Measurements from ENCODE around the gene TRIM45. TPM values are rescaled to one million over a fixed set of nuclear protein-coding genes. Genes with fewer than 3 reads are reported as not detected.

TRIM45 gene
- total and polyA plus RNA-seq, 5 experiments from 2014 or later = 0.14 to 0.19 TPM; not detected in 3

GRCh38 chr1:117061986-117062415, 59.5 kb downstream of the TRIM45 start:
- H3K4me3 Mint-ChIP-seq = peak overlapping the region in 4 of 10 donors; percentile 23 to 54 (median 41)
- peaks cover 11 to 44% (median 25%) of the 10 kb centered on the region in 4 donors for H3K4me1 Mint-ChIP-seq
- H3K9me3 Mint-ChIP-seq = no peaks in the 10 kb centered on the region
- POLR2A ChIA-PET = no interaction called here
- no peaks in the 10 kb centered on the region for H3K27me3 Mint-ChIP-seq
- H3K36me3 Mint-ChIP-seq = peaks cover 5 to 42% (median 26%) of the 10 kb centered on the region in 3 donors
- no peak for DNase-seq
- no peak overlapping the region for H3K27ac Mint-ChIP-seq
- no peak for ATAC-seq

Small RNAs within 50 kb of the gene (microRNA-seq; reads per million reads assigned to microRNA genes)
- gene MIR942 (ENCODE audit: borderline microRNAs expressed) = 38.0 reads per million, percentile 50 among the genes with 10 or more reads in this experiment

Other genes with a start within 250 kb of the TRIM45 start
- under 1 TPM; 0.23 to 0.47 TPM for gene PTGFRN, start 211.8 kb downstream of the TRIM45 start, total RNA-seq
- gene PTGFRN, start 211.8 kb downstream of the TRIM45 start, polyA plus RNA-seq = under 1 TPM in 1 of 3 donors, not detected in 2; 0.09 TPM
- not detected for gene CD101, start 120.0 kb downstream of the TRIM45 start, total RNA-seq
- 10 to 100 TPM; 28.4 to 39.2 (median 37.0) TPM for gene CD101, start 120.0 kb downstream of the TRIM45 start, polyA plus RNA-seq
- gene TTF2, start 61.4 kb downstream of the TRIM45 start, total RNA-seq = 10 to 100 TPM; 29.5 to 31.0 TPM
- 10 to 100 TPM; 10.8 to 13.4 (median 11.7) TPM for gene TTF2, start 61.4 kb downstream of the TRIM45 start, polyA plus RNA-seq
- not detected for gene VTCN1, start 89.2 kb upstream of the TRIM45 start, total RNA-seq
- gene VTCN1, start 89.2 kb upstream of the TRIM45 start, polyA plus RNA-seq = not detected
- 10 to 100 TPM; 60.3 to 62.0 TPM for gene MAN1A2, start 245.7 kb upstream of the TRIM45 start, total RNA-seq
- gene MAN1A2, start 245.7 kb upstream of the TRIM45 start, polyA plus RNA-seq = 10 to 100 TPM; 13.6 to 21.9 (median 21.6) TPM